AG04449 (cell line): ENCODE measurements around the gene NUDT4.

Experiments used
- CTCF ChIA-PET: fragments of 350-600 bp; formaldehyde crosslinking; extraction: SDS; loops from one replicate; lab custom pipeline; 2021; ENCODE audit warnings: antibody characterized with exemption; lab: Yijun Ruan, JAX
- POLR2A ChIA-PET: fragments of 400-600, 350-600 bp; formaldehyde crosslinking; extraction: SDS; loops from one replicate; lab custom pipeline; 2020; ENCODE audit warnings: antibody characterized with exemption, inconsistent platforms; lab: Yijun Ruan, JAX
- DNase-seq: peaks from one replicate; pipeline ENCODE4 v3.0.0-alpha.2; 2010; ENCODE audit warnings: low read depth, low spot score
- H3K4me3 ChIP-seq: 2 replicates; pipeline ENCODE4 v1.5.1; 2011; ENCODE audit warnings: low read depth, mild to moderate bottlenecking, control low read depth, low read length
- TF ChIP-seq, protein P1 (sequence below): IDR thresholded peaks from one replicate; pipeline ENCODE4 v1.5.1; 2011; ENCODE audit warnings: mild to moderate bottlenecking, moderate library complexity, low read length, control low read depth, inconsistent platforms; ENCODE audit not compliant: insufficient read depth; ENCODE audit errors: missing control alignments

The NUDT4 gene

DNA sequence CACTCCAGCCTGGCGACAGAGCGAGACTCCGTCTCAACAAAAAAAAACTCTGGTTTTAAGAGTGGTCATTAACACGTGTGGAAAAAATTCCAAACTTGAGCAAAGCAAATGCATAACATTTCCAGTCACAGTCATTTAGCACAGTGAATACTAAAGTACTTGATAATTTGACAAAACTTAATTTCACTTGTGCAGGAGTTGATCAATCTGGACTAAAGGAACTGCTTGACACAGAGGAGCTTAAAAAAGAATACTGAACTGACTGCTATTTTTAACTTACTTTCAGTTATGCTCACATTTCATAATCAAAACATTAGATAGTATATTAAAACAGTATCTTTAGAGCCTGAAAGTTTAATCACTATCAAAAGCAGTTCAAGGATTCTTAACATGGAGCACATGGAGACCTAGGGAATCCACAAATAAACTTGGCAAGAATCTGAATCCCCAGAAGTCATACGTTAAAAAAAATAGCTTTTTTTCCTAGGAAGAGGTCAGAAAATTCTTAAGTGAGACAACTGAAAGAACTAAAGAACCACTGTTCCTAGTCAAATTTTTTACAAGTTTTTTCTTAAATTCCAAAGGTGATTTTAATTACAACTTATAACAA is 56.6 kb downstream of the NUDT4 start:
- ChIA-PET POLR2A (no interaction called here), CTCF (interaction anchor here (0.8 to 5.5 kb wide), 6 partner anchors 8 to 668 kb away, joined by 3 to 28 read pairs (median 4); no protein-coding TSS in a partner anchor)
- no peak for DNase-seq
- no peak overlapping the region for H3K4me3 ChIP-seq
- TF ChIP-seq, protein P1, sequence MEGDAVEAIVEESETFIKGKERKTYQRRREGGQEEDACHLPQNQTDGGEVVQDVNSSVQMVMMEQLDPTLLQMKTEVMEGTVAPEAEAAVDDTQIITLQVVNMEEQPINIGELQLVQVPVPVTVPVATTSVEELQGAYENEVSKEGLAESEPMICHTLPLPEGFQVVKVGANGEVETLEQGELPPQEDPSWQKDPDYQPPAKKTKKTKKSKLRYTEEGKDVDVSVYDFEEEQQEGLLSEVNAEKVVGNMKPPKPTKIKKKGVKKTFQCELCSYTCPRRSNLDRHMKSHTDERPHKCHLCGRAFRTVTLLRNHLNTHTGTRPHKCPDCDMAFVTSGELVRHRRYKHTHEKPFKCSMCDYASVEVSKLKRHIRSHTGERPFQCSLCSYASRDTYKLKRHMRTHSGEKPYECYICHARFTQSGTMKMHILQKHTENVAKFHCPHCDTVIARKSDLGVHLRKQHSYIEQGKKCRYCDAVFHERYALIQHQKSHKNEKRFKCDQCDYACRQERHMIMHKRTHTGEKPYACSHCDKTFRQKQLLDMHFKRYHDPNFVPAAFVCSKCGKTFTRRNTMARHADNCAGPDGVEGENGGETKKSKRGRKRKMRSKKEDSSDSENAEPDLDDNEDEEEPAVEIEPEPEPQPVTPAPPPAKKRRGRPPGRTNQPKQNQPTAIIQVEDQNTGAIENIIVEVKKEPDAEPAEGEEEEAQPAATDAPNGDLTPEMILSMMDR: no peak

DNA sequence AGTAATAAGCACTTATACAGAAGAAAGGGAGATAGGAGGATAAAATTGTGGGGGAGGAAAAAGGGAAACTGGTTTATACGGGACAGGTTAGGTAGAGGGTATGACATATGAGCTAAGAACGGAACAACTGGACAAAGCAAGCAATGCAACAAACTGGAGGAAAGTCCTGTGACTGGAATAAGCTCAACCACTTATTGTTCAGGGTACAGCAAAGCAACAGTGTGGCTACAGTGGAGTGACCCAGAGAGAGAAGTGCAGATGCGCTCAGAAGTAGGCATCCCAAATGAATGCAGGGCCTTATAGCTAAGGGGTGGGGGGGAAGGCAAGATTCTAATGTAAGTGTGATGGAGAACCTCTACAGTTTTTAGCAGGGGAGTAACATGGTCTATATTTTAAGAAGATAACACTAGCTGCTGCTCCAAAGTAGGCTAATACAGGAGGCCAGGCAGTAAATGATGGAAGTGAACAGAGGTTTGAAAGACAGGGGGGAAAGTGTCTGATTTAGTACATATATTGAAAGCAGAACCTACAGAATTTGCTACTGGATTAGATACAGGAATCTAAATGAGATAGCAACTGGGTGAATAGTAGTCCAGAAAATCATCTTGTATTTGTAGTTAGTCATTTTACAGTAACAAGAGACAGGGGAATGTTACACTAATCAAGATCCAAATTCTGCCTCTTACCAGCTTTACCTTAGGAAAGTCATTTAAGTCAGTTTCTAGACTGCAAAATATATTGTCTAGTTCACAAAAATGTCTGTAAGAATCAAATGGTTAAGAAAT is 60.7 kb downstream of the NUDT4 start:
- ChIA-PET POLR2A (no interaction called here), CTCF (interaction anchor here (1.0 to 5.5 kb wide), 5 partner anchors 16 to 664 kb away, joined by 3 to 28 read pairs (median 7); partner anchors contain the start of gene MRPL42)
- TF ChIP-seq, protein P1: no peak
- H3K4me3 ChIP-seq: no peak overlapping the region
- DNase-seq: no peak

DNA sequence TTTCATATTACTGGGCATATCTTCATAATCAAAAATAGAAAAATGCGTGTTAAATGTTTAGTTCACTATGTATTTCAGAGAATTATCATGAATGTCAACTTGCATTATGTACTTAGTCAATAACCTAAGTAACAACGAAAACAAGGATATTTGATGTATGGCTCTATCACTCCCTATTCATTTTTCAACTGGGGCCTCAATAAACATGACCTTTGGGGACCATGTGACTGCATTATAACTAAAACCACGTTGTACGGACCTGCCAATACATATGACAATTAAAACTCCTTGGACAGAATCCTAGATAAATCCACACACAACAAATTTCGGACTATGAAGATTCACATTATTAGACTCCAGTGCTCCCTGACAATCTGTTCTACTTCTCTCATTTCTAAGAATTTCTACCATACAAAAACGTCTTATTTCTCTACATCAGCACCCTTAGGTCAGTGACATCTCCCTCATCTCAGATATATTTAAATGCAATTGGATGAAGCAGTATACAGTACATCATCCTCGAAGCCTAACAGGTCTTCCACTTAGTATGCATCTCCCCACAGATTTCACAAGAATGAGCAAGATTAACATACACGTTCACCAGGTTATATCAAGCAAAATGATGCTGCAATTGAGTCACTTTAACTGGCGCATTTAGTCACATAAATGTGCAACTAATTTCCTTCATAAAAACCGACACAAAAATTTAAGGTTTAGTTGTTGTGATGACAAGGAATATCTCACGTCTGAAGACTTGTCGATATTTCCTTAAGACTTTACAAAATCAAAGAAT is 62.5 kb downstream of the NUDT4 start:
- POLR2A ChIA-PET: no interaction called here
- TF ChIP-seq, protein P1: no peak
- CTCF ChIA-PET: interaction anchor here (3.2 to 3.7 kb wide), 2 partner anchors 28 to 662 kb away, joined by 14 to 18 read pairs; partner anchors contain the start of gene MRPL42
- H3K4me3 ChIP-seq: peak overlapping the region; percentile 79
- DNase-seq: no peak

DNA sequence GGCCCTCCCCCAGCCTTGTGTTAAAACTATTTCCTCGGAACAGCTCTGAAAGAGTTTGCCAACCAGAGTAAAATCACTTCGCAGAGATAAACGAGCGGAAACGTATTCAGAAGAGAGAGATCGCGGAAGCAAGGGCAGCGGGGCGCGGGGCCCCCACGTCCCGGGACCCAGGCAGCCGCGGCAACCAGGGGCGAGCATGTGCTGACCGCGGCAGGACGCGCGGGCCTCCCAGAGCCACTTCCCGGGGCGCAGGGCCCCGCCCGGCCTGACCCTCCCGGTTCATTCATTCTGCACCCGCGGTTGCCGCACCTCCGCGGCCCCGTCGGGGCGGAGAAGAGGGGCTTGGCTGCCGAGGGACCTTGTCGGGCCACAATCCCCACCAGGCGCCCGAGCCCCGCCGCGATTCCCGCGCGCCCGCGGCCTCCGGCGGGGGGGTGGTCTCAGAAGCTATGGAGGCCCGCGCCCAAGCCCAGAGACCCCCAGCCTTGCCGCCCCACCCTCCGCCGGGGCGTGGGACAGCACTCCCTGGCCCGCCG is 63.4 kb downstream of the NUDT4 start:
- ChIA-PET CTCF (interaction anchor here (1.5 to 3.2 kb wide), 2 partner anchors 22 to 27 kb away, joined by 4 to 14 read pairs; partner anchors contain the start of gene MRPL42), POLR2A (no interaction called here)
- H3K4me3 ChIP-seq: peak overlapping the region; percentile 79
- DNase-seq: no peak
- TF ChIP-seq, protein P1: no peak

DNA sequence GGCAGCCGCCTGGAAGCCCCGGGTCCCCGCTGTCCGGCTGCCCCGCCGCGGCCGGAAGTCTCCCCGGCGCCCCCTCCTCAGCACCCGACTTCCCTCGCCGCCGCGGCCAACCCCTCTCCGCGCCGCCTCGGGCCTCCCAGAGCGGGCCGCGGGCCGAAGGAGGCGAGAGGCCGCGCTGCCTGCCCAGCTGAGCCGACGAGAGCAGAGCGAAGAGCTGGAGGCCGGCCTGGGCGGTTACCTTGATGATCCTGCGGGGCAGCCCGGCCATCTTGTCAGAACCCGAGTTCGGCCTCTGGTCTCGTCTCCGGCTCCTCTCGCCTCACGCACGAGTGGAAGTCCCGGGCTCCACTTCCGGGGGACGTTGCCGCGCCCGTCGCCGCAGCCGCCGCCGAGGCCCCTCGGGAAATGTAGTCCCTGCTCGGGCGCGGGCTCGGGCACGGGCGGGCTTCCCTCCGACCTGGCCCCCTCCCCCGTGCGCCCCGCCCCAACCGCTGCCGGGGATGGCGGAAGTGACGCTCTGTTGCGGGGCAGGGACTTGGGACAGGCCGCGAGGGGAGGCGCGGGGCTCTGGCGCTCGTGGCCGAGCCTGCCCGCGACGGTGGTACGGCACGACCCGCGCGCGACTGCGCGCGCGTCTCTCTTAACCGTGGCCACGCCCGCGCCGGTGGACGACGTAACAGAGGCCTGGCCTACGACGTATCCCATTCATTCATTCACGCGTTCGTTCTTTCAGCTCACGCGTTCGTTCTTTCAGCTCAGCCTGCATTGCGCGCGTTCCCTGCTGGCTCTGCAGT is 64.1 kb downstream of the NUDT4 start, which contains the start of gene UBE2N:
Gene UBE2N (minus strand): TSS at position 331 of the 794 bp plus-strand sequence. CDS start 63 bp downstream, at position 268.
- POLR2A ChIA-PET: interaction anchor here (0.6 kb wide), 1 partner anchor 22 kb away, joined by 3 read pairs; no protein-coding TSS in a partner anchor
- CTCF ChIA-PET: interaction anchor here (1.1 to 3.2 kb wide), 5 partner anchors 9 to 660 kb away, joined by 3 to 14 read pairs (median 4); partner anchors contain the start of gene MRPL42
- DNase-seq: peak; percentile 47
- peak within 1 kb of the TSS; percentile 79 for H3K4me3 ChIP-seq
- TF ChIP-seq, protein P1: no peak
